Fibroblast of lung (primary cell): Measurements from ENCODE around the gene HCN2. TPM values are rescaled to one million over a fixed set of nuclear protein-coding genes. Genes with fewer than 3 reads are reported as not detected.

Experiments used
- DNase-seq, 2 donors: peaks; one replicate each; pipeline versions ENCODE4 v3.0.0 to v3.0.0-alpha.2; 2010; ENCODE audit warnings: low read depth in 2 of 2
- H2AFZ ChIP-seq: 2 replicates; pipeline ENCODE4 v1.5.1; 2012; ENCODE audit warnings: low read length, control low read depth, inconsistent platforms
- H3K27ac ChIP-seq: 2 replicates; pipeline ENCODE4 v1.5.1; 2011; ENCODE audit warnings: low read length, control low read depth; ENCODE audit not compliant: insufficient read depth
- H3K27me3 ChIP-seq: 2 replicates; pipeline ENCODE4 v1.5.1; 2011; ENCODE audit warnings: mild to moderate bottlenecking, low read length; ENCODE audit not compliant: control insufficient read depth, insufficient read depth
- H3K36me3 ChIP-seq: 2 replicates; pipeline ENCODE4 v1.5.1; 2011; ENCODE audit warnings: low read length; ENCODE audit not compliant: control insufficient read depth, insufficient read depth
- H3K4me1 ChIP-seq: 2 replicates; pipeline ENCODE4 v1.5.1; 2011; ENCODE audit warnings: low read length; ENCODE audit not compliant: control insufficient read depth, insufficient read depth; ENCODE audit errors: extremely low read depth
- H3K4me2 ChIP-seq: 2 replicates; pipeline ENCODE4 v1.5.1; 2011; ENCODE audit warnings: low read length, control low read depth; ENCODE audit not compliant: insufficient read depth; ENCODE audit errors: extremely low read depth
- H3K4me3 ChIP-seq, 4 experiments: fragments of 200-600 bp in 1 of 4; sonication (generic) in 1 of 4; replicated peaks in 1 of 4; 2 replicates each; pipeline ENCODE4 v1.5.1; 2011 to 2016; ENCODE audit warnings: low read length in 4 of 4, low read depth in 3 of 4, mild to moderate bottlenecking in 3 of 4, control low read depth in 2 of 4, inconsistent platforms in 1 of 4, mixed read lengths in 1 of 4; ENCODE audit not compliant: insufficient read depth in 1 of 4; ENCODE audit errors: control extremely low read depth in 1 of 4
- H3K79me2 ChIP-seq: 2 replicates; pipeline ENCODE4 v1.5.1; 2012; ENCODE audit warnings: mild to moderate bottlenecking, low read length, inconsistent platforms; ENCODE audit not compliant: control insufficient read depth, insufficient read depth
- H3K9ac ChIP-seq: 2 replicates; pipeline ENCODE4 v1.5.1; 2011; ENCODE audit warnings: mild to moderate bottlenecking, low read length, control low read depth; ENCODE audit not compliant: insufficient read depth
- H3K9me3 ChIP-seq: 2 replicates; pipeline ENCODE4 v1.5.1; 2012; ENCODE audit warnings: low read depth, low read length; ENCODE audit not compliant: control insufficient read depth, insufficient read depth
- H4K20me1 ChIP-seq: 2 replicates; pipeline ENCODE4 v1.5.1; 2011; ENCODE audit warnings: low read length; ENCODE audit not compliant: control insufficient read depth, insufficient read depth; ENCODE audit errors: extremely low read depth
- CTCF ChIP-seq, 2 donors: IDR thresholded peaks in 1 of 2; conservative IDR thresholded peaks in 1 of 2; 1 replicate in 1 of 2; 2 replicates in 1 of 2; pipeline ENCODE4 v1.5.1; 2011 to 2012; ENCODE audit warnings: low read length in 2 of 2, control low read depth in 1 of 2, inconsistent platforms in 1 of 2, low read depth in 1 of 2, mild to moderate bottlenecking in 1 of 2
- EZH2 ChIP-seq: IDR thresholded peaks from 2 replicates; pipeline ENCODE4 v1.5.1; 2012; ENCODE audit warnings: low read length, control low read depth, mild to moderate bottlenecking; ENCODE audit errors: missing control alignments
- polyA plus RNA-seq, 2 donors: library from polyadenylated mRNA; depleted of rRNA in 1 of 2; stranded (reverse) in 1 of 2; unstranded in 1 of 2; fragments of >200 nt; gene quantifications; 2 replicates each; pipeline ENCODE4 v1.2.1, GENCODE V29; 2011 to 2012; ENCODE audit warnings: missing spikeins in 1 of 2
- total RNA-seq: library from RNA; depleted of rRNA; stranded (reverse); fragments of >200 nt; gene quantifications from 2 replicates; pipeline ENCODE4 v1.2.1, GENCODE V29; 2014

HCN2 gene
- total and polyA plus RNA-seq, 2 donors (not counting 1 experiment from before 2014, with no cell fraction given), result 0.49 to 0.50 TPM

GRCh38 chr19:555474-555808 is 34.2 kb upstream of the HCN2 start:
- H3K36me3 ChIP-seq, result no peaks in the 10 kb centered on the region
- no peak overlapping the region for H3K27ac ChIP-seq
- H2AFZ ChIP-seq, result no peak overlapping the region
- no peaks in the 10 kb centered on the region for H3K4me1 ChIP-seq
- H3K27me3 ChIP-seq, result no peaks in the 10 kb centered on the region
- H4K20me1 ChIP-seq, result no peaks in the 10 kb centered on the region
- TF ChIP-seq CTCF (conservative IDR thresholded peaks at IDR 0.05 in 1 of 2, IDR thresholded peaks at IDR 0.05 in 1 of 2; ENCODE audit: low read depth in 1 of 2, low read length in 2 of 2), result no peak
- no peak for TF ChIP-seq EZH2
- no peak overlapping the region for H3K4me3 ChIP-seq
- no peak for DNase-seq
- no peak overlapping the region for H3K9ac ChIP-seq
- H3K9me3 ChIP-seq, result no peaks in the 10 kb centered on the region
- no peaks in the 10 kb centered on the region for H3K79me2 ChIP-seq
- no peak overlapping the region for H3K4me2 ChIP-seq

- H3K4me1 ChIP-seq, result no peaks in the 10 kb centered on the region
- no peaks in the 10 kb centered on the region for H4K20me1 ChIP-seq
- H3K36me3 ChIP-seq, result no peaks in the 10 kb centered on the region
- no peak for DNase-seq
- TF ChIP-seq CTCF (conservative IDR thresholded peaks at IDR 0.05 in 1 of 2, IDR thresholded peaks at IDR 0.05 in 1 of 2; ENCODE audit: low read depth in 1 of 2, low read length in 2 of 2), result no peak
- no peak for TF ChIP-seq EZH2
- H3K79me2 ChIP-seq, result no peaks in the 10 kb centered on the region
- no peaks in the 10 kb centered on the region for H3K9me3 ChIP-seq
- H3K9ac ChIP-seq, result no peak overlapping the region
- H2AFZ ChIP-seq, result no peak overlapping the region
- H3K27ac ChIP-seq, result no peak overlapping the region
- H3K27me3 ChIP-seq, result no peaks in the 10 kb centered on the region
- H3K4me3 ChIP-seq, result no peak overlapping the region
- no peak overlapping the region for H3K4me2 ChIP-seq
These were observed 32.9 kb upstream of the HCN2 start for GRCh38 chr19:556611-557382.

- no peak for TF ChIP-seq EZH2
- TF ChIP-seq CTCF (conservative IDR thresholded peaks at IDR 0.05 in 1 of 2, IDR thresholded peaks at IDR 0.05 in 1 of 2; ENCODE audit: low read depth in 1 of 2, low read length in 2 of 2), result no peak
- H3K9ac ChIP-seq, result no peak overlapping the region
- H3K4me2 ChIP-seq, result no peak overlapping the region
- H3K79me2 ChIP-seq, result no peaks in the 10 kb centered on the region
- DNase-seq, result peak in 1 of 2 donors; percentile 80
- no peaks in the 10 kb centered on the region for H3K36me3 ChIP-seq
- H2AFZ ChIP-seq, result no peak overlapping the region
- H3K9me3 ChIP-seq, result no peaks in the 10 kb centered on the region
- H3K27me3 ChIP-seq, result no peaks in the 10 kb centered on the region
- H3K4me1 ChIP-seq, result no peaks in the 10 kb centered on the region
- H3K27ac ChIP-seq, result no peak overlapping the region
- no peak overlapping the region for H3K4me3 ChIP-seq
- H4K20me1 ChIP-seq, result no peaks in the 10 kb centered on the region
These were observed 30.8 kb upstream of the HCN2 start for GRCh38 chr19:558770-559439.
